Measurements from ENCODE around the gene VNN1. TPM values are rescaled to one million over a fixed set of nuclear protein-coding genes. Genes with fewer than 3 reads are reported as not detected.
"Not testable (repeated sequence)": the region's sequence is repeated elsewhere in the genome, so short reads cannot be mapped to it uniquely, and the experiment has no call there.

Gene VNN1
- total RNA-seq, 4 donors from 2014 or later, result 2.5 to 21.4 (median 6.0) TPM

DNA sequence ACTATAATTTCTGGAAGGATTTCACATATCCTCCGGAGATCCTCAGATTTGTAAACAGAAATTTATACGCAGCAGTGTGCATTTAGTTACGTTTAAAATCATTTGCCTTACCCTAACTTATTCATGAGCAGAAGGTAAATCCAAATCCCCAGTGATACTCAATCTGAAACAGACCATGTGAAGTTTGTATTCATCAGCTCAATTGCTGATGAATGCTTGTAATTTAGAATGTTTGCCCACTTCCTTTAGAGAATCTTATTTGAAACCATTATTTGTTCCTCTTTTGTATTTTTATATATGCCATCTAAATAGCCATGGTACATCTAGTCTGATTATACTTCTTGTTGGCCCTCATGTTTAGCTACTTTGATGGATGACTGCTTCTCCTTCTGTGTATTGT, 70.3 kb downstream of the VNN1 start:
- ATAC-seq (ENCODE audit: low FRiP score) (no peak), DNase-seq (ENCODE audit: low spot score) (no peak)
- TF ChIP-seq, protein P1, sequence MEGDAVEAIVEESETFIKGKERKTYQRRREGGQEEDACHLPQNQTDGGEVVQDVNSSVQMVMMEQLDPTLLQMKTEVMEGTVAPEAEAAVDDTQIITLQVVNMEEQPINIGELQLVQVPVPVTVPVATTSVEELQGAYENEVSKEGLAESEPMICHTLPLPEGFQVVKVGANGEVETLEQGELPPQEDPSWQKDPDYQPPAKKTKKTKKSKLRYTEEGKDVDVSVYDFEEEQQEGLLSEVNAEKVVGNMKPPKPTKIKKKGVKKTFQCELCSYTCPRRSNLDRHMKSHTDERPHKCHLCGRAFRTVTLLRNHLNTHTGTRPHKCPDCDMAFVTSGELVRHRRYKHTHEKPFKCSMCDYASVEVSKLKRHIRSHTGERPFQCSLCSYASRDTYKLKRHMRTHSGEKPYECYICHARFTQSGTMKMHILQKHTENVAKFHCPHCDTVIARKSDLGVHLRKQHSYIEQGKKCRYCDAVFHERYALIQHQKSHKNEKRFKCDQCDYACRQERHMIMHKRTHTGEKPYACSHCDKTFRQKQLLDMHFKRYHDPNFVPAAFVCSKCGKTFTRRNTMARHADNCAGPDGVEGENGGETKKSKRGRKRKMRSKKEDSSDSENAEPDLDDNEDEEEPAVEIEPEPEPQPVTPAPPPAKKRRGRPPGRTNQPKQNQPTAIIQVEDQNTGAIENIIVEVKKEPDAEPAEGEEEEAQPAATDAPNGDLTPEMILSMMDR (IDR thresholded peaks at IDR 0.05), result no peak

DNA sequence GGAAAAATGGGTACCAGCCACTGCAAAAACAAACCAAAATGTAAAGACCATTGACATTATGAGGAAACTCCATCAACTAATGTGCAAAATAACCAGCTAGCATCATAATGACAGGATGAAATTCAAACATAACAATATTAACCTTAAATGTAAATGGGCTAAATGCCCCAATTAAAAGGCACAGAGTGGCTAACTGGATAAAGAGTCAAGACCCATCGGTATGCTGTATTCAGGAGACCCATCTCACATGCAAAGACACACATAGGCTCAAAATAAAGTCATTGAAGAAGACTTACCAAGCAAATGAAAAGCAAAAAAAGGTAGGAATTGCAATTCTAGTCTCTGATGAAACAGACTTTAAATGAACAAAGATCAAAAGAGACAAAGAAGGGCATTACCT, 76.7 kb downstream of the VNN1 start:
- not testable (repeated sequence) for ATAC-seq (ENCODE audit: low FRiP score); DNase-seq (ENCODE audit: low spot score)

DNA sequence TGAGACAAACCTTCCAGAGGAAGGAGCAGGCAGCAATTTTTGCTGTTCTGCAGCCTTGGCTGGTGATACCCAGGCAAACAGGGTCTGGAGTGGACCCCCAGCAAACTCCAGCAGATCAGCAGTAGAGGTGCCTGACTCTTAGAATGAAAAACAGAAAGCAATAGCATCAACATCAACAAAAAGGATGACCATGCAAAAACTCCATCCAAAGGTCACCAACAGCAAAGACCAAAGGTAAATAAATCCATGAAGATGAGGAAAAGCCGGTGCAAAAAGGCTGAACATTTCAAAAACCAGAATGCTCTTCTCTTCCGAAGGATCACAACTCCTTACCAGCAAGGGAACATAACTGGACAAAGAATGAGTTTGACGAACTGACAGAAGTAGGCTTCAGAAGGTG, 77.9 kb downstream of the VNN1 start:
- not testable (repeated sequence) for ATAC-seq (ENCODE audit: low FRiP score); DNase-seq (ENCODE audit: low spot score)

DNA sequence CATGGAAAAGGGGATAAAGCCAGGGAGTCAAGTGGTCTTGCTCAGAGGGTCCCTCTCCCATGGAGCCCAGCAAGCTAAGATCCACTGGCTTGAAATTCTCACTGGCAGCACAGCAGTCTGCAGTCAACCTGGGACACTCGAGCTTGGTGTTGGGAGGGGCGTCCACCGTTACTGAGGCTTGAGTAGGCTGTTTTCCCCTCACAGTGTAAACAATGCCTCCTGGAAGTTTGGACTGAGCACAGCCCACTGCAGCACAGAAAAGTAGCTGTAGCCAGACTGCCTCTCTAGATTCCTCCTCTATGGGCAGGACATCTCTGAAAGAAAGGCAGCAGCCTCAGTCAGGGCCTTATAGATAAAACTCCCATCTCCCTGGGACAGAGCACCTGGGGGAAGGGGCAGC, 78.6 kb downstream of the VNN1 start:
- DNase-seq (ENCODE audit: low spot score); ATAC-seq (ENCODE audit: low FRiP score): not testable (repeated sequence)

DNA sequence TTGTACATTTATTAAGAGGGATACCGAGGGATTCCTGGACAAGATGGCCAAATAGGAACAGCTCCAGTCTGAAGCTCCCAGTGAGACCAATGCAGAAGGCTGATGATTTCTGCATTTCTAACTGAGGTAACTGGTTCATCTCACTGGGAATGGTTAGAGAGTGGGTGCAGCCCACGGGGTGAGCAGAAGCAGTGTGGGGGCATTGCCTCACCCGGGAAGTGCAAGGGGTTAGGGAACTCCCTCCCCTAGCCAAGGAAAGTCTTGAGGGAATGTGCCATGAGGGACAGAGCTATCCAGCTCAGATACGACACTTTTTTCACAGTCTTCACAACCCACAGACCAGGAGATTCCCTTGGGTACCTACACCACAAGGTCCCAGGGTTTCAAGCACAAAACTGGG, 79.1 kb downstream of the VNN1 start:
- ATAC-seq (ENCODE audit: low FRiP score) (no peak), DNase-seq (ENCODE audit: low spot score) (no peak)
- TF ChIP-seq, protein P1 (IDR thresholded peaks at IDR 0.05), result no peak

DNA sequence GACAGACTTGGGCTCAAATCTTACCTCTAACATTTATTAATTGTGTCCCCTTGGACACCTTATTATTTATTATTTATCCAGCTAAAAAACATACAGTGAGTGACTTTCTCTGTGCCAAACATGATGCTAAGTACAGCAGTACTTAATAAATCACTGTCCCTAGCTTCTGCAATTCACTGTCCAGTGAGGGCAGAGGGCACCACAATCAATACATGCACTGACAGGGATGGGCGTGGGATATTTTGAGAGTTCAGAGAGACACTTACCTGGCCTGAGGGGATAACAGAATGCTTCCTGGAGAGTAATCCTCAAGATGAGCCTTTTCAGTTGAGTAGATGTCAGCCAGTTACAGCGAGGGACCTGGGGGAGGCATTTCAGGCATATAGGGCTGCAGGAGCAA, 80.5 kb downstream of the VNN1 start:
- ATAC-seq (ENCODE audit: low FRiP score), result no peak
- no peak for DNase-seq (ENCODE audit: low spot score)

More for the DNA sequence above, 80.5 kb downstream of the VNN1 start:
- TF ChIP-seq, protein P1 (IDR thresholded peaks at IDR 0.05), result no peak

Other genes starting within 250 kb of the VNN1 start
- 10 to 100 TPM; 36.1 to 78.3 (median 48.2) TPM for gene STX7, start 200.9 kb downstream of the VNN1 start, total RNA-seq
- not detected for gene TAAR9, start 175.8 kb downstream of the VNN1 start, total RNA-seq
- not detected for gene TAAR8, start 161.4 kb downstream of the VNN1 start, total RNA-seq
- gene TAAR6, start 143.7 kb downstream of the VNN1 start, total RNA-seq, result not detected
- gene TAAR5, start 124.3 kb downstream of the VNN1 start, total RNA-seq, result not detected
- not detected for gene TAAR2, start 89.8 kb downstream of the VNN1 start, total RNA-seq
- gene TAAR1, start 54.9 kb downstream of the VNN1 start, total RNA-seq, result not detected
- gene VNN2, start 43.8 kb upstream of the VNN1 start, total RNA-seq, result 10 to 100 TPM in 3 of 4 donors, 1 to 10 TPM in 1; 4.7 to 66.0 (median 22.5) TPM
- 10 to 100 TPM; 10.8 to 20.2 (median 17.2) TPM for gene SLC18B1, start 84.6 kb upstream of the VNN1 start, total RNA-seq
- 1,000 to 10,000 TPM; 1,604 to 2,733 (median 2,024) TPM for gene RPS12, start 100.5 kb upstream of the VNN1 start, total RNA-seq